HG03159 (cell line): Measurements from ENCODE around the gene NABP1.

Source experiments
- ATAC-seq: cut with Tn5 transposase; IDR thresholded peaks from one replicate; pipeline ENCODE4 v1.9.1; 2021; ENCODE audit warnings: mild to moderate bottlenecking, moderate library complexity; ENCODE audit not compliant: unreplicated experiment

Gene NABP1

GRCh38 chr2:191703079-191703725 is 25.3 kb downstream of the NABP1 start:
- ATAC-seq: no peak

GRCh38 chr2:191705084-191705483 is 27.1 kb downstream of the NABP1 start:
- ATAC-seq: no peak

- no peak for ATAC-seq
Measured at GRCh38 chr2:191705701-191706100, 27.8 kb downstream of the NABP1 start.

GRCh38 chr2:191706791-191707190 is 28.9 kb downstream of the NABP1 start:
- no peak for ATAC-seq

GRCh38 chr2:191707542-191707941 is 29.6 kb downstream of the NABP1 start:
- no peak for ATAC-seq

GRCh38 chr2:191710411-191710900 is 32.5 kb downstream of the NABP1 start:
- no peak for ATAC-seq

GRCh38 chr2:191711621-191712020 is 33.7 kb downstream of the NABP1 start:
- no peak for ATAC-seq

- ATAC-seq: no peak
Measured at GRCh38 chr2:191713837-191714236, 35.9 kb downstream of the NABP1 start.

GRCh38 chr2:191714925-191715324 is 37.0 kb downstream of the NABP1 start:
- ATAC-seq: no peak

- no peak for ATAC-seq
Measured at GRCh38 chr2:191715471-191715870, 37.5 kb downstream of the NABP1 start.

GRCh38 chr2:191719261-191719660 is 41.3 kb downstream of the NABP1 start:
- ATAC-seq: no peak

- no peak for ATAC-seq
Measured at GRCh38 chr2:191719938-191720337, 42.0 kb downstream of the NABP1 start.

GRCh38 chr2:191721331-191721730 is 43.4 kb downstream of the NABP1 start:
- no peak for ATAC-seq

GRCh38 chr2:191724015-191724414 is 46.1 kb downstream of the NABP1 start:
- ATAC-seq: peak; percentile 69

GRCh38 chr2:191728750-191729624 is 51.1 kb downstream of the NABP1 start:
- no peak for ATAC-seq

GRCh38 chr2:191730263-191730662 is 52.3 kb downstream of the NABP1 start:
- no peak for ATAC-seq
